NCI-H2227 treated with DMSO at 0.1 percent for 48 hours (cell line): ENCODE measurements around the gene KIF4B.
"Not testable (repeated sequence)": the region's sequence is repeated elsewhere in the genome, so short reads cannot be mapped to it uniquely, and the experiment has no call there.

ENCODE experiments used
- DNase-seq: peaks from one replicate; lab custom pipeline; 2025; lab: John Stamatoyannopoulos, UW

The KIF4B gene

DNA sequence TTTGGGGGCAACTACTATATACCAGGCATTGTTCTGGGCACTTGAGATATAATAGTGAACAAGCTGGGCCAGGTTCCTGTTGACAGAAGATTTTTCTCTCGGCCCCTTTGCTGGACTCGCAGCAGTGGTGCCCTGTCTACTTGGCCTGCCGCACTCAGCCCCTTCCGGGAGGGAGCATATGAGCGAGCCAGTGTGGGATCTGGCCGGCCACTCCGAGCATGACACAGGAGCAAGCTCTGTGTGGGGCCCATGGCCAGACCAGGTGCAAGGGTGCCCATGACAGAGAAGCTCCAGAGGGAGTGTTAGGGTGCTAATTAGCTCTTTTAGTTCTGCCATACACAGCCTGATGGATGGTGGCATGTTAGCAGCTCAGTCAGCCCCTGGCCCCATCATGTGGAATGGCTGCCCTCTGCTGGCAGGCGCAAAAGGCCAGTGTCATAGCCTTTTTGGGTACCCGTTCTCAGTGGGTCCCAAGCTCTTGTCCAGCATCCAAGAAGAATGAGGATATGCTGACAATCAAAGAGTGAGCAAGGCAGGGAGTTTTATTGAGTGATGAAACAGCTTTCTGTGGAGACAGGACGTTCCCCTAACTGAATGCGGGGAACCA lies 9.3 kb upstream of the KIF4B start:
- no peak for DNase-seq

DNA sequence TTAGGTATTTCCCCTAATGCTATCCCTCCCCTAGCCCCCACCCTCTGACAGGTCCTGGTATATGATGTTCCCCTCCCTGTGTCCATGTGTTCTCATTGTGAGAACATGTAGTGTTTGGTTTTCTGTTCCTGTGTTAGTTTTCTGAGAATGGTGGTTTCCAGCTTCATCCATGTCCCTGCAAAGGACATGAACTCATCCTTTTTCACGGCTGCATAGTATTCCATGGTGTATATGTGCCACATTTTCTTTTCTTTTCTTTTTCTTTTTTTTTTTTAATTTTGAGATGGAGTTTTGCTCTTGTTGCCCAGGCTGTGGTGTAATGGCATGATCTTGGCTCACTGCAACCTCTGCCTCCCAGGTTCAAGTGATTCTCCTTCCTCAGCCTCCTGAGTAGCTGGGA lies 7.3 kb upstream of the KIF4B start:
- DNase-seq, result not testable (repeated sequence)

DNA sequence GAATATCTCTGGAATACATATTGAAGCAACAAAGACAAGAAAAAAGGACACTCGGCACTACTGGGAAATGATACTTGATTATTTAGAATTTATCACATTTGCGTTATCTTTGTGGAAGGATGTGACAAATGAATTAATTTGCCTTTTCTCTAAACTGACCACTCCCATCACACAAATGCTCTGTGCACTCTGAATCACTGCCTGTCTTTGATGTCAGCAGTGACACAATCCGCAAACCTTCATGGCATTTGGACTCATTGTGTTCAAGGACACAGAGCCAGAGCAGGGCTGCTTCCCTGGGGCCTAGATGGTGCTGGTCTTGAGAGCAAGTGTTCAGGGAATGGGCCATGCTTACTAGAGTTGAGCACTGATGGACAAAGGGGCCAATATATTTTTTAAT lies 4.9 kb upstream of the KIF4B start:
- DNase-seq, result no peak

DNA sequence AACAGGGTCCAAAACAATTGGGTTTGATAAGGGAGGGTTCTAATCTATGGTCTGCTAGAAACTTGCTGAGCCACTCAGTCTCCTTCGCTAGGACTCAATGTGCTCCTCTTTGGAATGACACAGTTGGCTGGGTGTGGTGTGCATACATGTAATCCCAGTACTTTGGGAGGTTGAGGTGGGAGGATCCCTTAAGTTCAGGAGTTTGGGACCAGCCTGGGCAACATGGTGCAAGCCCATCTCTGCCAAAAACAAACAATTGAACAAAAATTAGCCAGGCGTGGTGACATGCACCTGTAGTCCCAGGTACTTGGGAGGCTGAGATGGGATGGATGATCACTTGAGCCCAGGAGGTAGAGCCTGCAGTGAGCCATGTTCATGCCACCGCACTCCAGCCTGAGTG lies 2.7 kb upstream of the KIF4B start:
- no peak for DNase-seq

DNA sequence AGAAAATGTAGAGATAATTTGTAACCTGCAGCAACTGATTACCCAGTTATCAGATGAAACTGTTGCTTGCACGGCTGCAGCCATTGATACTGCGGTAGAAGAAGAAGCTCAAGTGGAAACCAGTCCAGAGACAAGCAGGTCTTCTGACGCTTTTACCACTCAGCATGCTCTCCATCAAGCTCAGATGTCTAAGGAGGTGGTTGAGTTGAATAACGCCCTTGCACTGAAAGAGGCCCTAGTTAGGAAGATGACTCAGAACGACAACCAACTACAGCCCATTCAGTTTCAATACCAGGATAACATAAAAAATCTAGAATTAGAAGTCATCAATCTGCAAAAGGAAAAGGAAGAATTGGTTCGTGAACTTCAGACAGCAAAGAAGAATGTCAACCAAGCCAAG lies 1.7 kb downstream of the KIF4B start:
- DNase-seq, result no peak

DNA sequence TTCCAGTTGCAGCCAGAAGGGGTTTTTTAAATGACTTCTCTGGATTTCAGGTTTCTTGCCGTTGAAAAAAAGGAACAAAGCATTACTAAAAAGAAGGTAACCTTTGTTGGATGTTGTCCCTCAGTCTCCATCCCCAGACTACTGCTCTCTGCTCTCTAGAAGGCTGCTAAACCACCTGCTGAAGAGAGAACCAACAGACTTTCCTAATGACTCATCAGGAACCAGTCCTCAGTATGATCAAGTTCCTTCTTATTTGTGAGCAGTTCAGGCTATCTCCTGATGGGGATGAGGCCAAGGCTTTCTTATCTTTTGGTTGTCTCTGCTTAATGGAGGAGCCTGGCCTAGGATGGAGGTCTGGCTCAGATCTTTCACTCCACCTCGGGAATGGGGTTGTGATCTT lies 4.1 kb downstream of the KIF4B start:
- no peak for DNase-seq

DNA sequence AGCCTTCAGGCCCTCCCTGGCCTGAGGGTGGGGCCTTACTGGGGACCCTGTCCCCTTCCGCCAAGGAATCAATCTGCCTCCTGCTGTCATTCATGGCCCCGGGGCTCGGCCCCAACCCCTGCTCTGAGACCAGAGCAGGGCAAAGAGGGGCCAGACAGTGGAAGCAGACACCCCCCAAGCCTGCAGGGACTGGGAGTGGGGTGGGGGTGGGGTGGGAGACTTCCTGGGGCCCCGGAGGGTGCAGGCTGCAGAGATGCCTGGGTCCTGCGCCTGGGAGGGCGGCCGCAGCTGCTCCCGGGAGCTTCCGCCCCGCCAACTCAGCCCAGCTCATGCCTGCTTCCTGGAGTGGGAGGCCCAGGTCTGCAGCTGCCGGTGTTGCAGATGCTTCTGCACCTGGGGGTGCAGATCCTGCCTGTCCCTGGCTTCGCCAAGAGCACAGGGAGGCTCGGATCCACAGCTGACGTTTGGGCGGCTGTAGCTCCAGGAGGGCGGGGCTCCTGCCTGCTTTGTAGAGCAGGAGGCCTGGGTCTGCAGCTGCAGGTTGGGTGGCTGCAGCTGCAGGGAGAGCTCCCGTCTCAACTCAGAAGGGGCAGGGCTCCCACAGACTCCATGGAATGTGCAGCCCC lies 6.2 kb downstream of the KIF4B start:
- DNase-seq, result no peak

DNA sequence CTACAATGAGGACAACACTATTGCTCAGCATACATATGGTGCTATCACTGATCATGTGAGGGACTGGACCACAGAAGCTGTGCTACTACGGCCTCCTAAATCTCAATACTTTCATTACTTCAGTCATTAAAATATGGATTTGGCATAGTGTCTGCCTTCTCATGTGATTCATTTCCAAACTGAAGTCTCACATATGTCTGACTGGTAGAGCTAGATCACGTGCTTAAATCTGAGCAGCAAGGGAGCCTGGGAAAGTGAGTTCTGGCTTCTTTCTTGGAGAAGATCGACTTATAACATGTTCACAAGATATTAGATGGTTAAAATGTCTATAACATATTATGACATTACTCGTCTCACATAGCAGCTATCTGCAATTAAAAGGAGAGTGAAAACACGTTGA lies 8.3 kb downstream of the KIF4B start:
- no peak for DNase-seq

DNA sequence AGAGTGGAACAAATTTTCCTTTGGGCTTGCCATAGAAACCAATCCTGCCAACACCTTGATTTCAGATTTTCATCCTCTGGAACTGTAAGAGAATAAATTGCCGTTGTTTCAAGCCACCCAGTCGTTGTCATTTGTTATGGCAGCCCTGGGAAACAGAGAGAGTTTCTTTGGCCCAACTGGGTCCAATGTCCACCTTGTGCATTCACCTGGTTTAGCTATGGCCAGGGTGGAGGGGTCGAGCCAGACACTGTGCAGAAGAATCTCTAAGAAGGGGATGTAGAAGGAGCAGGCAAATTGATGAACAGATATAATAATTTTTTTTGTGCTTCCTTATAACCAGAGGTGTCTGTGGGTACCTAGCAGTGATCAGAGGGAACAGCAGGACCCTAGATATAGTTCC lies 9.8 kb downstream of the KIF4B start:
- DNase-seq, result no peak

DNA sequence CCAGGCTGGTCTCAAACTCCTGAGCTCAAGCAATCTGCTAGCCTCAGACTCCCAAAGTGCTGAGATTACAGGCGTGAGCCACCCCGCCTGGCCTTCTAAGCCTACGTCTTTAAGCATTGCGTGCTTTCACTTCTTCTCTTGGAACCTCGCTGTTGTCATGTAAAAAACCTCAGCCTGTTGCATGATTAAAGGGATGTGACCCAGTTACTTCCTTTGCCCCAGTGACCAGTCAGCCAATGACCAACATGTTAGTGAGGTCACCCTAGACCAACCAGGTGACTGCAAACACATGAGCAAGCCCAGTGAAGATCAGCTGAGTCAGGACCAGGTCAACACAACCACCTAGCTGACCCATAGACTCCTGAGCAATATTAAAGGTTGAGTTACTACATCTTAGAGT lies 10.5 kb downstream of the KIF4B start:
- DNase-seq, result no peak

DNA sequence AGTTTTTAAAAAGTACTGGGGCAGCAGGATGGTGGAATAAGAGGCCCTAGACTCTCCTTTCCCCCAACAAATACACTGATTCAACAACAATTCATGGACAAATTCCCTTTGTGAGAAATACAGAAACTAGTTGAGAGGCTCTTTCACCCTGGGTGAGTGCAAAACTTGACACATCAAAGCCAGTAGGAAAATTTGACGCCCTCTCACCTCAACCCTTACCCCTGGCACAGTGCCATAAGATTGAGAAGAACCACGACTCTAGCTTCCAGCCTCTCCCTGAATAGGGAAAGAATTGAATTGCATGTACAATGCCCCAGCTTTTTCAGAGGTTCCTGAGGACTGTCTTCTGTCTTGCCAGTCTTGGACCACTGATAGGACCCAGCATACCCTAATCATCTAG lies 12.3 kb downstream of the KIF4B start:
- DNase-seq, result no peak

DNA sequence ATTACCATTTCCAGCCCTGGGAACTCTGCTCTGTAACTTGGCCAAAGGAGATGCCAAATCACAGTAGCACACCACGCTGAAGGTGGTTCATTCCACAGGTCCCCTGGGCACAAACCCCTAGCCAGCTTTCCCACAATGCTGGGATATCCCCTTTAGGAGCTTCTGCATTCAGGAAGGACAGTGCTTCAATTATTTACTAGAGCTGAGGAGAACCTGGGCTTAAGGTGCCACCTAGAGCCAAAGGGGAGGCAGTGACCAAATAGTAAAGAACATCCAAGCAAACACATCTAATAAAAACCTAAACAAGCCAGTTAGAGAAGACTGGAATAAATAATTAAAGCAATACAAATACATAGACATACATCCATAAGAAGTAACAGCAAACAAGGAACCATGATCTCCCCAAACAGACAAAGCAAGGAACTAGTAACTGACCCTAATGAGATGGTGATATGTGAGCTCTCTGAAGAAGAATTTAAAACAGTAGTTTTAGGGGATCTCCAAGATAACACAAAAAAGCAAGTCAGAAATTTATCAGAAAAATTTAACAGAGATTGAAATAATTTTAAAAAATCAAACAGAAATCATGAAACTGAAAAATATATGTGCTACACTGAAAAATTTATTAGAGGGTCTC lies 14.6 kb downstream of the KIF4B start:
- DNase-seq, result no peak

DNA sequence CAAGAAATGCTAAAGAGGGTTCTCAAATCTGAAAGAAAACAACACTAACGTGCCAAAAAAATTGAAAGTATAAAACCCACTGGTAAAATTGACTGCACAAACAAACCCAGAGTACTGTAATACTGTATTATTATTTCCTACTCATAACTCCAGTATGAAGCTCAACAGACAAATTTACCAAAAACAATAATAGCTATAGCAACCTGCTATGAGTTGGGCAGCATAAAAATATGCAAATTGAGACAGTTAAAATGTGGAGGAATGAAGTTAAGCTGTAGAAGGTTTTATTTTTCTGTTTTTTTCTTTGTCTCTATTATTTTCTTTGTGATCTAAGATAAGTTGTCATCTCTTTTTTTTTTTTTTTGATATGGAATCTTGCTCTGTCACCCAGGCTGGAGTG lies 15.7 kb downstream of the KIF4B start:
- DNase-seq, result no peak

DNA sequence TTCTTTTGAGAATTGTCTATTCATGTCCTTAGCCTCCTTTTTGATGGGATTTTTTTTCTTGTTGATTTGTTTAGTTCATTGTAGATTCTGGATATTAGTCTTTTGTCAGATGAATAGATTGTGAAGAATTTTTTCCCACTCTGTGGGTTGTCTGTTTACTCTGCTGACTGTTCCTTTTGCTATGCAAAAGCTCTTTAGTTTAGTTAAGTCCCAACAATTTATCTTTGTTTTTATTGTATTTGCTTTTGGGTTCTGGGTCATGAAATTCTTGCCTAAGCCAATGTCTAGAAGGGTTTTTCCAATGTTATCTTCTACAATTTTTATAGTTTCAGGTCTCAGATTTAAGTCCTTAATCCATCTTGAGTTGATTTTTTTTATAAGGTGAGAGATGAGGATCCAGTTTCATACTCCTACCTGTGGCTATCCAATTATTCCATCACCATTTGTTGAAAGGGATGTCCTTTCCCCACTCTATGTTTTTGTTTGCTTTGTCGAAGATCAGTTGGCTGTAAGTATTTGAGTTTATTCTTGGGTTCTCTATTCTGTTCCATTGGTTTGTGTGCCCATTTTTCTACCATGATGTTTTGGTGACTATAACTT lies 20.7 kb downstream of the KIF4B start:
- not testable (repeated sequence) for DNase-seq

DNA sequence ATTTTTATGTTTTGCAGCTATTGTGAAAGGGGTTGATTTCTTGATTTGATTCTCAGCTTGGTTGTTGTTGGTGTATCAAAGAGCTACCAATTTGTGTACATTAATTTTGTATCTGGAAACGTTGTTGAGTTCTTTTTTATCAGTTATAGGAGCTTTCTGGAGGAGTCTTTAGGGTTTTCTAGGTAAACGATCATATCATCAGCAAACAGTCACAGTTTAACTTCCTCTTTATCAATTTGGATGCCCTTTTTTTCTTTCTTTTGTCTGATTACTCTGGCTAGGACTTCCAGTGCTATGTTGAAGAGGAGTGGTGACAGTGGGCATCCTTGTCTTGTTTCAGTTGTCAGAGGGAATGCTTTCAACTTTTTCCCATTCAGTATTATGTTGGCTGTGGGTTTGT lies 21.5 kb downstream of the KIF4B start:
- DNase-seq, result not testable (repeated sequence)

DNA sequence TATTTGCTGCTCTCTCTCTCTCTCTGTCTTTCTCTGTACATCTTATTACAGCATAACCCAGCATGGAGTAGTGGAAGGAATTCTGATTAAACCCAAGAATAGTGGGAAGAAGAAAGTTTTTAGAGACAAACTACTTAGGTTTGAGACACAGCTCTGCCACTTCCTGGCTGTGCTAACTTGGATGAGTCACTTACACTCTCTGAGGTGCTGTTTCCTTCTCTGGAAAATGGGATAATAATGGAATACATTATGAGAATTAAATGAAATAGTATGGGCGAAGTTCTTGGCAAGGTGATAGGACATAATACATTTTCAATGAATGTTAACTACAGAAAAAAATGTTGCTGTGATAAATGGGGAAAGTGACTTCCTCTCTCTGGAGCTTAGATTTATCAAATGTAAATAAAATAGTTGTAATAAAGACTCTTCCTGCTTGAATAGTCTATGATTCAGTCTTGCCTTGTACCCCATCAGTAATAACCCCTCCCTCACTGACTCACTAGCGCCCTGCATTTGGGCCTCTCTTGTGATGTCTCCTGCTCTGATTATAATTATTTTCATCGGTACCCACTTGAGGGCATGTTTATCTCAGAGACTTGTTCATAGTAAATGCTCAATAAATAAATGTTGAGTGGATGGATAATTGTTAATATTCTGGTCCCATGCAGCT lies 27.6 kb downstream of the KIF4B start:
- DNase-seq, result no peak

DNA sequence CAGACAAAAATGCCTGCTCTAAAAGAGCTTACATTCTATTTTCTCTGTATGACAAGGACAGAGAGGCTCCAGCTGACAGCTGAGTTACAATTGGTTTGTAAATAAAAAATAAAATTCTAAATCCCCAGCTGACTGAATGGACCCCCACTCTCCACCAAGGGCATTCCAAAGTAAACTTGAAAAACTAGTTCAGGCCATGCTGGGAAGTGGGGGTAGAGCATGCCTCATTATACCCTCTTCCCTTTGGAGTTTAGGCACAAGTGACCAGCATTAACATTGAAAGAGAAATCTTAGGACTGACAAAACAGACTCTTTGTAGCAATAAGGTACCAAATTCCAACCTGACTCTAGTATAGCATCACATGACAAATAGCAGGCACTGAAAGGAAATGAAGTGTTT lies 31.0 kb downstream of the KIF4B start:
- no peak for DNase-seq

DNA sequence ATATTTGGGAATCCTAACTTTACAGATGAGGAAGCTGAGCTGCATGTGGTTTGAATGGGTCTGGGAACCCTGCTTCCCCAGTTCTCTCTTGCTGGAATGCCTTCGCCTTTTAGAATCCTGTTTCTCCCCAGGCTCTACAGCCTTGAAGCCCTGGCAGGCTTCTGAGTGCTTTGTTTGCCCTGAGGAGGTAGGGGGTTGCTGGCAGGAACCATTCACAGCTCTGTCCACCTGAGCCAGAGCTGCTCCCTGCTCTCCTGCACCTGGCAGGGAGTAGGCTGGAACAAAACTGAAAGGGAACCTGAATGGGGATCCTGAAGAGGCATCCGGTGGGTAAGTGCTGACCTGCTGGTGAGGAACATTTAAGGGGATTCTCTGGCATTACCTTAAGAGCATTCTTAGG lies 33.0 kb downstream of the KIF4B start:
- no peak for DNase-seq

DNA sequence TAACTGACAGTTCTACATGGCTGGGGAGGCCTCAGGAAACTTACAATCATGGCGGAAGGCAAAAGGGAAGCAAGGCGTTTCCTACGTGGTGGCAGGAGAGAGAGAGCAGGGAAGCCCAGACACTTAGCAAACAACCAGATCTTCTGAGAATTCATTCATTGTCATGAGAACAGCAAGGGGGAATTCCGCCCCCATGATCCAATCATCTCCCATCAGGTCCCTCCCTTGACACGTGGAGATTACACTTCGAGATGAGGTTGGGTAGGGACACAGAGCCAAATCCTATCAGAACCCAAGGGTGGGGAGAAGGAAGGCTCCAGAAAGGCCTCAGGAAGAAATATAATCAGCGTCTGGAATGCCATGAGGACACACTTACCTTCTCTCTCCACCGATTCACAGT lies 34.3 kb downstream of the KIF4B start:
- no peak for DNase-seq

DNA sequence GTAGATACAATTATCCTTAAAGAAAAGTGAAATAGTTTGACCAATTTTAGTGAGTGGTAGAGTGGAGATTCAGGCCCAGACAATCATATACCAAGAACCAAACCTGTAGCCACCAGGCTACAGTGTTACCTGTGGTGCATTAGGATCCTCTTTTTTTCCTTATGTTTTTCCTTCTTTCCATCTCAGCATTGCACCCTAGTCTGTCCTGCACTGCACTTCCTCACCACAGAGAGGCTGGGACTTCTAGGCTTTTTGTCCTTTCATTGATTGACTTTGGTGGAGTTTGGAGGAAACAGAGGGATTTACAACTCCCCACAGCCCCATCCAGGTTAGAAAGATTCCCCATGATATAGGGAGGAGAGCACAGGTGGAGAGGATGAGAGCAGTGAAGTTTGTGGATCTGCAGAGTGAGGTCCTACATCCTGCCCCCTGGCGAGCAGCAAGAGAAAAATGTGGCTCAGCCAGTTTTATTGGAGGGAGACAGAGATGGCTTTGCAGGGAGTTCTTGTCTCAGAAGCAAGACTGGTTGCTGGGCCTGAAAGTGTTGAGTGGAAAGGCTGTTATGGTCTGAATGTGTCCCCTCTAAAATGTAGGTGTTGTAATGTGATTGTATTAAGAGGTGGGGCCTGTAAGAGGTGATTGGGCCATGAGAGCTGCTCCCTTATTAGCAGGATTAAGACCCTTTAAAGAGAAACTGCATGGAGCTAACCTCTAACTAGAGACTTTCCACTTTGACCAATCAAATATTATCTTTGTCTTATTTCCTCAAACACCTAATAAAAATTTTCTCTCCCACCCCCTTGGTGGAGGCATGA lies 36.2 kb downstream of the KIF4B start:
- DNase-seq, result no peak

DNA sequence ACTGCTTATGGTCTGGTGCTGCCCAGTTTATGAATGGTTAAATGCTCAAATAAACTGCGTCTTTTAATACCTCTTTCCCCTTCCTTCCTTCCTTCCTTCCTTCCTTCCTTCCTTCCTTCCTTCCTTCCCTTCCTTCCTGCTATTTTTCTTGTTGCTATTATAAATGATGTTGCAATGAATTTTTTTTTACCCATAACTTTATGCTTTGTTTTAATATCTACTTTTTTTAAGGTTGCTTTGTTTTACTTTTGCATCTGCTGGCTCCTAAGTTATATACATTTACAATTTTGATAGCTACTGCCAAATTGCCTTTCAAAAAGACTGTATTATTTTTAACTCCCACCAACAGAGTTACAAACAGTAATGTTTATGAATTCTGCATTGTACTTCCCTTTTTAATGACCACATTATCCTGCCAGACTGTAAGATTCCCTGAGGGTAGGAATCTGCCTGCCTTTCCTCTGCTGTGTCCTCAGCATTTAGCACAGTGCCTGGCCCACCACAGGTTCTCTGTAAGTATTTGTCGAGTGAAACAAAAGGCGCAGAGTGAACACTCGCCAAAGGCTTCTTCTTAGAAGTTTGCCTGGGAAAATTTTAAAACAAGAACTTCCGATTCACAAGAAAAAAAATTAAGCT lies 36.9 kb downstream of the KIF4B start:
- no peak for DNase-seq

DNA sequence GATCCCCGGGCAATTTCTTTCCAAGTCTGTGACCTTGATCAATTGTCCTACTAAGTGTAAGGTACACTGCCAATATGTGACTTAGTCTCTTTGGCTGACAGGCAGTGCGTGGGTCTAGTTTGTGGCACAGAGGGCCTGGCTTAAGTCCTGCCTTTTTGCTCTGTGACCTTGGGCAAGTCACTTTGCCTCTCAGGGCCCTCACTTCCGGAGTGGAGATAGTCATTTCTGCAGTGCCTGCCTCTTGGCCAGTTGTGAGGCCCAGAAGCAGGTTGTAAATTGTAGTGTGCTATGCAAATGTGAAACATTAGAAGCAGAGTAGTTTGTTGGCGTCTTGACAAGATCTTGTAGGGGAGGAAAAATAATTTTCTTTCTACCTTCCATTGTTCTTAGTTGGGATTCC lies 39.0 kb downstream of the KIF4B start:
- DNase-seq, result no peak
